KG1 (cell line): ENCODE results near the gene IL31.
"Not testable (repeated sequence)": the region's sequence is repeated elsewhere in the genome, so short reads cannot be mapped to it uniquely, and the experiment has no call there.

Experiments used
- DNase-seq: peaks from one replicate; lab custom pipeline; 2025; lab: John Stamatoyannopoulos, UW

Gene IL31

GRCh38 chr12:122192441-122192840 lies 18.4 kb upstream of the IL31 start:
- no peak for DNase-seq

DNA sequence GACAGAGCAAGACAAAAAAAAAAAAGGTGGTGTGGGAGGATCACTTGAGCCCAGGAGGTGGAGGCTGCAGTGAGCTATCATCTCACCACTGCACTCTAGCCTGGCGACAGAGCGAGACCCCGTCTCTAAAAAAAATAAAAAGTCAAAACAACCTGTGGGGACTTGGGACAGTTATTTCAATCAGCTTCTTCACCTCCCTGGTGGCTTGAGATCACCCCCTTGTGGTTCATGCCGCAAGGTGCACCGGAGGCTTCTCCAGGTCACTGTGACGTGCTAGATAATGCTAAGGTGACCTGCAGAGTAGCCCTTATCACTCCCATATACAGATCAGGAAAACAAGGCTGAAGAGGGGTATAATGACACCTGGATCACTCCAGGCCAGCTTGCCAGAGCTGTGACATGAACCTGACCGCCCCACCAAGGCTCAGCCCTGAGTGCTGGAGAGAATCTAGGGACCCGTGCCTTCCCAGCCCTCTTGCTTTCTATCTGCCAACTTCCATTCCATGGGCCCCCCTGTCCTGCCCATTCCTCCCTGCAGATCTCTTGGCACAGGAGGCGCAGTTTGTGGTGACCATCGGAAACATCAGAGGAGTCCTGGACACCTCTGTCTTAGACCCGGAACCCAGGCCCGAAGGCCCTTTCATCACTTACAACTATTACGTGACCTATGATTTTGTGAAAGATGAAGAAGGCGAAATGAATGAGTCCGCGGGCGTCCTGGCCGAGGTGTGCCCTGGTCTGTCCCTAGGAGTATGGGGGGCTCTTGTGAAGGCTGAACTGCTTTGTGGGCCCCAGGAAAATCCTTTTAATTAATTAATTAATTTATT lies 17.0 kb upstream of the IL31 start:
- DNase-seq: peak; percentile 13

- no peak for DNase-seq
Observed at GRCh38 chr12:122189626-122190475, 15.8 kb upstream of the IL31 start.

DNA sequence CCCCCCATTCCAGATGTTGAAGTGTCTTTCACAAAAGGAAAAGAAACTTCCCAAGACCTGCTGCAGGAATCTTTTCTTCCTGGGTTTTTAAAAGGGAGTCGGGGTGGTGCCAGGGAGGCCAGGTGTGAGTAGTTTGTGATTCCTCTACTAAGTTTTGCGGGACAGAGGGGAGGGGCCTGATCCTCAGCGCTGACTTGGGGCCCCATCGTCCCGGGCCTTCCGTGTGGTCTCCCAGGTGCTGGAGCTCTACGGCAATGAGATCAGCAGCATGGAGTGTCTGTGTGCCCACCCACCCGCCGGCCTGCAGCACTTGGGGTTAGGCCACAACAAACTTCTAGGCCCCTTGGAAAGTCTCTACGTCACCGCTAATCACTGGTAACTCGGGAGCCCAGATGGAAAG lies 13.4 kb upstream of the IL31 start:
- DNase-seq: no peak

GRCh38 chr12:122185494-122186082 lies 11.6 kb upstream of the IL31 start:
- no peak for DNase-seq

DNA sequence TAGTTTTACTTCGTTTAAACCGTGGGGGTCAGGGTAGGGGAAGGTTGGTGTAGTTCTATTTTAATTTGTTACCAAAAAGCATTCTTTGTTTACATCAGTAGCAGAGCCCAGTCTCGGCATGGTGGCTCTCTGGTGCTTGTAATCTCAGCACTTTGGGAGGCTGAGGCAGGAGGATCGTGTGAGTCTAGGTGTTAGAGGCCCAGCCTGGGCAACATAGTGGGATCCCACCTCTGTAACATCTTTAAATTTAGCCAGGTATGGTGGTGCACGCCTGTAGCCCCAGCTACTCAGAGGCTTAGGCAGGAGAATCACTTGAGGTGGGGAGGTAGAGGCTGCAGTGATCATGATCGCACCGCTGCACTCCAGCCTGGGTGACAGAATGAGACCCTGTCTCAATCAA lies 11.1 kb upstream of the IL31 start:
- no peak for DNase-seq

DNA sequence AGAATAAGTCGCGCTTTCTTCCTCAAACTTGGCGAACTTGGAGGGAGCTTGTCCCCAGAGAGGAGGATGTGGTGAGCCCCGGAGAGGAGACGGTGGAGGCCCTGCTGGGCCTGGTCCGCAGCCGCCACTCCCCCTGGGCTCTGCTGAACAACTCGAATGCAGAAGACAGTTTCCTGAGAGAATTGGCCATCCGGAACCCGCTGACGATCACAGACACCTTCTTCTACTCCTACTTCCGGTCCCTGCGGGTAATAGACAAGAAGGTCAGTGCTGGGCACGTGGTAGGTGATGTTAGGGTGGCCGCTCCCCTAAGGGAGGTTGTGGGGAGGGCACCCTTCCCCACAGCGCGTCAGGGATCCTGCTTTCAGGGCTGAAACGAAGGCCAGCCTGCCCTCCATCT lies 10.5 kb upstream of the IL31 start:
- DNase-seq: peak; percentile 30

DNA sequence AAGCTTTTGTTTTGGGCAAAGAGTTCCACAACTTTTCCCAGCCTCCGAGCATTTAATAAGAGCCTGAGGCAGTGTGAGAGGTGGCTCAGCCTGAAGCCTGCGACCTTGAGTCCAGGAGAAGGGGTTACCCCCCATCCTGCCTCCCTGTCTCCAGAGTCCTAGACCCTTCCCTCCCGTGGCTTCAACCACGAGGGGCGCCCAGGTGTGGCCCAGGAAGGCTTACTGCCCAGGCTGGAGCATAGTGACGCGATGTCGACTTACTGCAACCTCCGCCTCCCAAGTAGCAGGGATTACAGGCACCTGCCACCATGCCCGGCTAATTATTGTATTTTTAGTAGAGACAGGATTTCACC lies 9.5 kb upstream of the IL31 start:
- no peak for DNase-seq

GRCh38 chr12:122182887-122183587 lies 9.0 kb upstream of the IL31 start, which contains the start of gene LRRC43:
Gene LRRC43 (plus strand): TSS chr12:122183123. CDS start chr12:122183145, 22 bp downstream.
- no peak for DNase-seq

DNA sequence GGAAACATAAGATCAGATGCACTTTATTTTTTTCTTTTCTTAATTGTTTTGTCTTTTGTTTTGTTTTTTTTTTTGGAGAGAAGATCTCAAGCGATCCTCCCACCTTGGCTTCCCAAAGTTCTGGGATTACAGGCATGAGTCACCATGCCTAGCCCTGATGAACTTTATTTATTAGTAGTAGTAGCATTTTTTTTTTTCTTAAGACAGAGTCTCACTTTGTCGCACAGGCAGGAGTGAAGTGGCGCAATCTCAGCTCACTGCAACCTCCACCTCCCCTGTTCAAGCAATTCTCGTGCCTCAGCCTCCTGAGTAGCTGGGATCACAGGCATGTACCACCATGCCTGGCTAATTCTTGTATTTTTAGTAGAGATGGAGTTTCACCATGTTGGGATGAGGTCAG lies 2.5 kb upstream of the IL31 start:
- not testable (repeated sequence) for DNase-seq

- no peak for DNase-seq
Observed at GRCh38 chr12:122172262-122172939, 1.6 kb downstream of the IL31 start.

DNA sequence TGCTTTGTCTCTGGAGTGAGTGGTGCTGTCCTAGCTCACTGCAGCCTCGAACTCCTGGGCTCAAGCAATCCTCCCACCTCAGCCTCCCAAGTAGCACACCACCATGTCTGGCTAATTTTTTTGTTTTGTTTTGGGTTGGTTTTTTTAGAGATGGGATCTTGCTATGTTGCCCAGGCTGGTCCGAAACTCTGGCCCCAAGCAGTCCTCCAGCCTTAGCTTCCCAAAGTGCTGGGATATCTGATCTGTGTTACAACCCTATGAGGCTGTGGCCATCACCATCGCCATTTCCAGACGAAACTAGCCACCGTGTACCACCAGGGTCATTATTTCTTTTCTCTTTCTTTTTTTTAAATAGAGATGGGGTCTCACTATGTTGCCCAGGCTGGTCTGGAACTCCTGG lies 2.6 kb downstream of the IL31 start:
- no peak for DNase-seq

DNA sequence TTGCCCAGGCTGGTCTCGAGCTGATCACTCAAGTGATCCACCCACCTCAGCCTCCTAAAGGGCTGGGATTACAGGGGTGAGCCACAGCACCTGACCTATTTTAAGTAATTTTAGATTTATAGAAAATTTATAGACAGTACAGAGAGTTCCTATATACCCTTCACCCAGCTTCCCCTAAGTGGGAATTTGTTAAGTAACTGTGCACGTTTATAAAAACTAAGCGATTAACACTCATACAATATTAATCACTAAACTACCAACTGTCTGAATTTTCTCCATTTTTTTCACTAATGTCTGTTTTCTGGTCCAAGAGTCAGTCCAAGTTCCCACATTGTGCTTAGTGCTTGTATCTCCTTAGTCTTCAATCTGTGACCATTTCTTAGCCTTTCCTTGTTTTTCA lies 5.5 kb downstream of the IL31 start:
- no peak for DNase-seq

GRCh38 chr12:122167356-122167925 lies 6.6 kb downstream of the IL31 start:
- no peak for DNase-seq

DNA sequence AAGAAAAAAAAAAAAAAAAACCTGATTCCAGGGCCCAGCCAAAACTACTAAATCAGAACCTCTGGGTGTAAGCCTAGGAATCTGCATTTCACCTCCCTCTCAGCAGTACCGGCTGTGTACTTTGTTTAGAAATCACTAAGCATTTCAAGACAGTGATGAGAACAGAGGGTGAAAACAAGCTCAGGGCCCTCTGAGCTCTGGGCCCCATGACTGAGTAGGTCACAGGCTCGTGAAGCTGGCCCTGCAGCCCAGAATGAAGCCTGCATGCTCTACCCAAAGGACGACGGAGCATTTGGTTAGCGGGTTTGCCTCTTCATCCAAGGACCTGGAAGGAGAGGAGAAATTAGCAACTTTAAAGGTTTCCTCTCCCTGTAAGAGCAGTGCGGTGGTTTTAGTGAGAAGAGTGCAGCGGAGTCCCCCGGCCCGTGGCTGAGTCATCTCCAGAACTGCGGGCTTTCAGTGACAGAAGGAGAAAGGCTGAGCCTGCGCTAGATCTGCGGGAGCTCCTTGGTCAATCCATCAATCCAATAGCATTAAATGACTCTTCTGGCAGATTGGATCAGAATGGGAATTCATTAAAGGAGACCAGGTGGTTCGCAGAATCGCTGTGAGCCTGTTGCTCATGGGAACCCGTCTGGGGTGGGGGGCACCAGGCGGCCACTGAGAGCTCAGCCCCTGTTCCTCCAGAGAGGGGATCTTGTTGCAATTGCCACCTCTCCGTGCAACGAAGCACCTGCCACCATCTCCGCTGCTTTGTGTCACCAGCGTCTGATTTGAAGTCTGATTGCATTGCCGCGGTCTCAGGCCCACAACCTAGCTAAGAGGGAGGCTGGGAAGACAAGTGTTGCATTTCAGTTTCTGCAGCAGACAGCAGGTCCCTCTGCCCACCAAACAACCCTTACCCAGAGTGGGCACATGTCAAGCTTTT lies 7.3 kb downstream of the IL31 start:
- DNase-seq: no peak

- DNase-seq: no peak
Observed at GRCh38 chr12:122162976-122163375, 11.0 kb downstream of the IL31 start.

- DNase-seq: no peak
Observed at GRCh38 chr12:122161682-122162081, 12.3 kb downstream of the IL31 start.

DNA sequence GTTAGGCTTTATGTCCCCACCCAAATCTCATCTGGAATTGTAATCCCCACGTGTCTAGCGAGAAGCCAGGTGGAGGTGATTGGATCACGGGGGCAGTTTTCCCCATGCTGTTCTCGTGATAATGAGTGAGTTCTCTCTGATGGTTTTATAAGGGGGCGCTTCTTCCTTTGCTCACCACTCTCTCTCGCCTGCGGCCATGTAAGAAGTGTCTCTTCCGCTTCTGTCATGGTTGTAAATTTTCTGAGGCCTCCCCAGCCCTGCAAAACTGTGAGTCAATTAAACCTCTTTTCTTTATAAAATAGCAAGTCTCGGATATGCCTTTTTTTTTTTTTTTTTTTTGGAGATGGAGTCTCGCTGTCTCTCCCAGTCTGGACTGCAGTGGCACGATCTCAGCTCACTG lies 13.3 kb downstream of the IL31 start:
- DNase-seq: no peak

- no peak for DNase-seq
Observed at GRCh38 chr12:122159882-122160281, 14.1 kb downstream of the IL31 start.

DNA sequence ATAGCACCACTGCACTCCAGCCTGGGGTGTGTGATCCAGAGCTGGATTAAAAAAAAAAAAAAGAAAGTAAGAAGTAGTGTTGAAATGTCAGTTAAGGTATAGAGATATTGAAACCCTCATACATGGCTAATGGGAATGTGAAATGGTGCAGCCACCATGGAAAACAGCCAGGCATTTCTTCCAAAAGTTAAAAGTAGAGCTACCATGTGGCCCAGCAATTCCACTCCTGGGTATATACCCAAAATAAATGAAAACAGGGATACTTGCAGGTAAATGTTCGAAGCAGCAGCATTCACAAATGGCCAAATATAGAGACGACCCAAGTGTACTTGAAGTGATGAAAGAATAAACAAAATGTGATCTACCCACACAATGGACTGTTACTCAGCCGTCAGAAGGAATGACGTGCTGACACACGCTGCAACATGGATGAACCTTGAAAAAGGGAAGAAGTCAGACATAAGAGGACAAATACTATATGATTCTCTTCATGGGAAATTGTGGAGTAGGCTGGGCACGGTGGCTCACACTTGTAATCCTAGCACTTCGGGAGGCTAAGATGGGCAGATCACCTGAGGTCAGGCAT lies 15.2 kb downstream of the IL31 start:
- no peak for DNase-seq
